ENCODE data around the gene C1orf232. TPM values are rescaled to one million over a fixed set of nuclear protein-coding genes. Genes with fewer than 3 reads are reported as not detected.
A peak's percentile ranks its signal among the peaks of the same experiment; 100 is the strongest.

Gene C1orf232
- total RNA-seq, 4 donors from 2014 or later = not detected

DNA sequence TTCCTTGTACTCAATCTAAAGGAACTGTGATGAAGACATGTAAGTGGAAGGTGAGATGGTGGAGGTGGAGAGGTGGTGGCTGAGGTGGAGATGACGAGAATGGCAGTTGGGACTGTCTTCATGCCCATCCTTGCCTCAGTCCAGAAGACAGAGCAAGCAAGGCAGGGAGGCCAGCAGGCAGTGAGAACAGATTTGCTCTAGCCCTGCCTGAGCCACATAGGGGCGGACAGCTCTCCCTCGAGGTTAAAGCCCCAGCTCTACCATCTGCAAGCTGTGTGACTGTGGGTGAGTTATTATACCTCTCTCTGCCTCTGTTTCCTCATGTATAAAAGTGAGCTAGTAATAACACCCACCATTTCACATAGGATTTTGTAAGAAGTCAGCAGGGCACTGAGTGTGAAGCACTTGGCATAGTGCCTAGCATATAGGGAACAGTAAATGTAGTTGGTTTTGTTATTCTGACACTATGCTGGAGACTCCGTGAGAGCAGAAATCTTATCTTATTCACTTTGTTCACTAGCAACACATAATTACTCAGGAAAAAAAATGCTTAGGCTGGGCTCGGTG is 14.7 kb downstream of the C1orf232 start:
- Histone ChIP-seq H3K27ac (no peak overlapping the region), H3K27me3 (peaks cover 0 to 5% of the 10 kb centered on the region in 2 donors), H3K36me3 (no peaks in the 10 kb centered on the region), H3K4me3 (no peak overlapping the region), H3K9me3 (no peaks in the 10 kb centered on the region), H3K4me1 (no peaks in the 10 kb centered on the region)
- TF ChIP-seq POLR2A (IDR thresholded peaks at IDR 0.05) = no peak
- TF ChIP-seq, protein P1, sequence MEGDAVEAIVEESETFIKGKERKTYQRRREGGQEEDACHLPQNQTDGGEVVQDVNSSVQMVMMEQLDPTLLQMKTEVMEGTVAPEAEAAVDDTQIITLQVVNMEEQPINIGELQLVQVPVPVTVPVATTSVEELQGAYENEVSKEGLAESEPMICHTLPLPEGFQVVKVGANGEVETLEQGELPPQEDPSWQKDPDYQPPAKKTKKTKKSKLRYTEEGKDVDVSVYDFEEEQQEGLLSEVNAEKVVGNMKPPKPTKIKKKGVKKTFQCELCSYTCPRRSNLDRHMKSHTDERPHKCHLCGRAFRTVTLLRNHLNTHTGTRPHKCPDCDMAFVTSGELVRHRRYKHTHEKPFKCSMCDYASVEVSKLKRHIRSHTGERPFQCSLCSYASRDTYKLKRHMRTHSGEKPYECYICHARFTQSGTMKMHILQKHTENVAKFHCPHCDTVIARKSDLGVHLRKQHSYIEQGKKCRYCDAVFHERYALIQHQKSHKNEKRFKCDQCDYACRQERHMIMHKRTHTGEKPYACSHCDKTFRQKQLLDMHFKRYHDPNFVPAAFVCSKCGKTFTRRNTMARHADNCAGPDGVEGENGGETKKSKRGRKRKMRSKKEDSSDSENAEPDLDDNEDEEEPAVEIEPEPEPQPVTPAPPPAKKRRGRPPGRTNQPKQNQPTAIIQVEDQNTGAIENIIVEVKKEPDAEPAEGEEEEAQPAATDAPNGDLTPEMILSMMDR (IDR thresholded peaks at IDR 0.05) = no peak
- DNase-seq = peak in 1 of 3 donors; percentile 2

DNA sequence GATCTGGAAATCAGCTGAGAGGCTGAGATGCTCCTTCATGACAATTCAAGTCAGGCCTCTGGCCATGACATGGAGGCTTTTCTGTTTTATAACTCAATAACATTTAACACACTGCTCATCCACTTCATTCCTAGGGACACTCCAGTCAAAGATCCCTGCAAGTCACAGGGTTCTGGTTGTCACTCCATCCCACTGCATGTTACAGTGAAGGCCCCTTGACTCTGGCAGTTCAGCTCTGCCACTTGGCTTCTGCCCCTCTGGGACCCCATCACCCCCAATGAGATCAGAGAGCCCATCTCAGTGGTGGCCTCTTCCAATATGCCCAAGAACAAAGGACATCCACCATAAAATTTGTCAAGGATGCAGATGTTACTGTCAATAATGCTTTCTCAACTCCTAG is 19.9 kb downstream of the C1orf232 start:
- Histone ChIP-seq H3K9me3 (no peaks in the 10 kb centered on the region), H3K4me3 (no peak overlapping the region), H3K36me3 (no peaks in the 10 kb centered on the region), H3K27me3 (no peaks in the 10 kb centered on the region), H3K4me1 (no peaks in the 10 kb centered on the region), H3K27ac (no peak overlapping the region)
- peak in 1 of 3 donors; percentile 8 for DNase-seq
- TF ChIP-seq, protein P1 (IDR thresholded peaks at IDR 0.05) = no peak
- no peak for TF ChIP-seq POLR2A (IDR thresholded peaks at IDR 0.05)

DNA sequence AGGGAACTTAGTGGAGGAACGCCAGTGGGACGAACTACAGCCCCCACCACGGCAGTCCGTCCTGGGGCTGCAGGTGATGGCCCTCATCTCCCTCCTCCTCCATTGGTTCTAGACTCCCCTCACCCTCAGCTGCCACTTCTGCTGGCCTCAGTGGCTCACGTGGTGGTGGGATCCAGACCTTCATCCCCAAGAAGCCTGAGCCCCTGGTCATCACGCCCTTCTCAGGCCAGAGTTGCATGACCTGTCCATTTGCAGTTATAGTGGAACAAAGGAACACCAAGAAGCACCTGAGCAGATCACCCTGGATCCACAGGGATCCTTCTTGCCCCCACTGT is 22.8 kb downstream of the C1orf232 start:
- H3K4me3 ChIP-seq = no peak overlapping the region

DNA sequence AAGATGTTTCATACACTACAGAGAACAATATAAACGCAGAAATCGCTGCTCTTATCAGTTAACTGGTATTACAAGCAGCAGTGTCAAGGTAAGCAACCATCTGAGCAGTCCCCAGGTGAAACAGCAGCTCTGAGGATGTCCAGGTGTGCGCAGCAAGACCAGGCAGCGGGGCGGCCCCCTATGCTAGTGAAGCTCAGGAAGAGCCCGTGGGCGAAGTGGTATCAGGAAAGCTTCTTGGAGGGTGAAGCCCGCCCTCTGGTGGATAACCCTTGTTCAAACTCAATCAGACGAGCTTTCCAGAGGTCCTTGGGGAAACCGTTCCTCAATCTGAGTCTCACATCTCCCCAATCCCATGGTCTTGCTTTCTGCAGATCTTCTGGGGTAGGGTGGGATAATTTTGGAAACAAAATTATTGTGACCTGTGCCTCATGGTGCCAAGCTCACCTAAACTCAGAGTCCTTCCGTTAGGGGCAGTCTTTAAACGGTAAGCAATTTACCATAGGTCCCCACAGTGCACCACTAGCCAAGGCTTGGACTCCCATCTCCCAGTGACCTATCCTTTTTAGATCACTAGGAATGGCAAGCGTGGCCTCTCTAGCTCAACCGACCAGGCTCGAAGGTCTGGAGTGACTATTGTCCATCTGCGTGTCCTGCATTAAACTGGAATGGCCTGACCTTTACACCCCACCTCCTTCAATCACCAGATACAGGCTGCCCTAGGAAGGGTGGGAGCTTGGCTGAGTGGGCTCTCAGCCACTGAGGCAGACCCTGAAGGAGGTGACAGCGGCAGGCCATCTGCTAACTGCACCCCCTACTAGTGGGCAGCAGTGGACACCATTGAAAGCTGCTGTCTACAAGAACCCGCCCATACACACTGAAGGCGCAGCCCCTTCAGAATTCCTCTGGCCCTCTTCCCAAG is 23.5 kb downstream of the C1orf232 start:
- Histone ChIP-seq H3K27me3 (no peaks in the 10 kb centered on the region), H3K36me3 (no peaks in the 10 kb centered on the region), H3K4me1 (no peaks in the 10 kb centered on the region), H3K4me3 (no peak overlapping the region), H3K27ac (no peak overlapping the region), H3K9me3 (no peaks in the 10 kb centered on the region)
- peak; percentile 78 to 93 (median 79) for DNase-seq
- TF ChIP-seq POLR2A (IDR thresholded peaks at IDR 0.05) = no peak
- TF ChIP-seq, protein P1 (IDR thresholded peaks at IDR 0.05) = peak; percentile 64 to 85 (median 82)

More for the DNA sequence above, 22.8 kb downstream of the C1orf232 start:
- no peaks in the 10 kb centered on the region for H3K4me1 ChIP-seq
- TF ChIP-seq, protein P1 (IDR thresholded peaks at IDR 0.05) = no peak
- TF ChIP-seq POLR2A (IDR thresholded peaks at IDR 0.05) = no peak
- no peaks in the 10 kb centered on the region for H3K27me3 ChIP-seq
- H3K9me3 ChIP-seq = no peaks in the 10 kb centered on the region
- DNase-seq = no peak
- no peak overlapping the region for H3K27ac ChIP-seq
- H3K36me3 ChIP-seq = no peaks in the 10 kb centered on the region

DNA sequence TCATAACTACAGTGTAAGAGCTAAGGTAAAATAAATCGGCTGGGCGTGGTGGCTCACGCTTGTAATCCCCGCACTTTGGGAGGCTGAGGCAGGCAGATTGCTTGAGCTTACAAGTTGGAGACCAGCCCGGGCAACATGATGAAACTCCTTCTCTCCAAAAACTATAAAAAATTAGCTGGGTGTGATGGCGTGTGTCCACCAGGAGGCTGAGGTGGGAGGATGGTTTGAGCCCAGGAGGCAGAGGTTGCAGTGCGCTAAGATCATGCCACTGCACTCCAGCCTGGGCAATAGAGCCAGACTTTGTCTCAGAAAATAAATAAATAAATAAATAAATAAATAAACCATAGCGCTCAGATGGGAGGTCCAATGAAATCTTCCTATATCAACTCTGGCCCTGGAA is 26.6 kb downstream of the C1orf232 start:
- Histone ChIP-seq H3K4me3 (no peak overlapping the region), H3K27ac (no peak overlapping the region), H3K9me3 (no peaks in the 10 kb centered on the region), H3K27me3 (no peaks in the 10 kb centered on the region), H3K4me1 (no peaks in the 10 kb centered on the region), H3K36me3 (no peaks in the 10 kb centered on the region)
- TF ChIP-seq, protein P1 (IDR thresholded peaks at IDR 0.05) = no peak
- TF ChIP-seq POLR2A (IDR thresholded peaks at IDR 0.05) = no peak
- no peak for DNase-seq

All from Peyer's patch (tissue), 4 donors.